Measurements from ENCODE around the gene FMN2.

DNA sequence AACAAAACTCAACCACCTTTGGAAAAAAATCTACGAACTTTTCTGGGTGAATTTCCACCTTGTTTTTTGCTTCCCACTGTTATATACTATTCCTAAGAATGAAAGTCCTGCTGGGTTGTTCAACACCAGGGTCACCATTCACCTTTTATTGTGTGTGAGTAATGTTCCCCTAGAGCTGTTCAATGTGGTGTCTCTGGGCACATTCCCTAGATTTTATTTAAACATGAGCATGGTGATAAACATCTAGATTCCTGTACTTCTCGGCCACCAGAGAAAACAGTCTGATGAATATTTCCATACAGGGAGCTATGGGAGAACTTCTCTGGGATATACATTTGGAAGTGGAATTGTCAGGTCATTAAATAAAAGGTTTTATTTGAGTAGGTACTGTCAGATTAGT lies 13.0 kb downstream of the FMN2 start:
- TF ChIP-seq, protein P1, sequence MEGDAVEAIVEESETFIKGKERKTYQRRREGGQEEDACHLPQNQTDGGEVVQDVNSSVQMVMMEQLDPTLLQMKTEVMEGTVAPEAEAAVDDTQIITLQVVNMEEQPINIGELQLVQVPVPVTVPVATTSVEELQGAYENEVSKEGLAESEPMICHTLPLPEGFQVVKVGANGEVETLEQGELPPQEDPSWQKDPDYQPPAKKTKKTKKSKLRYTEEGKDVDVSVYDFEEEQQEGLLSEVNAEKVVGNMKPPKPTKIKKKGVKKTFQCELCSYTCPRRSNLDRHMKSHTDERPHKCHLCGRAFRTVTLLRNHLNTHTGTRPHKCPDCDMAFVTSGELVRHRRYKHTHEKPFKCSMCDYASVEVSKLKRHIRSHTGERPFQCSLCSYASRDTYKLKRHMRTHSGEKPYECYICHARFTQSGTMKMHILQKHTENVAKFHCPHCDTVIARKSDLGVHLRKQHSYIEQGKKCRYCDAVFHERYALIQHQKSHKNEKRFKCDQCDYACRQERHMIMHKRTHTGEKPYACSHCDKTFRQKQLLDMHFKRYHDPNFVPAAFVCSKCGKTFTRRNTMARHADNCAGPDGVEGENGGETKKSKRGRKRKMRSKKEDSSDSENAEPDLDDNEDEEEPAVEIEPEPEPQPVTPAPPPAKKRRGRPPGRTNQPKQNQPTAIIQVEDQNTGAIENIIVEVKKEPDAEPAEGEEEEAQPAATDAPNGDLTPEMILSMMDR (conservative IDR thresholded peaks at IDR 0.05 in 1 of 2, IDR thresholded peaks at IDR 0.05 in 1 of 2; ENCODE audit: extremely low read depth in 1 of 2, insufficient read depth in 1 of 2, low read depth in 1 of 2, low read length in 2 of 2), result no peak
- TF ChIP-seq EZH2 (IDR thresholded peaks at IDR 0.05; ENCODE audit: borderline replicate concordance, low read length), result no peak
